MCF 10A (cell line): ENCODE data around the gene LVRN. TPM values are rescaled to one million over a fixed set of nuclear protein-coding genes. Genes with fewer than 3 reads are reported as not detected.

Experiments used
- BruUV-seq: library from RNA; stranded (reverse); fragments of 400-500 nt; replicated peaks from 2 replicates; lab custom pipeline; 2021; lab: Mats Ljungman, UMichigan
- CTCF ChIA-PET: fragments of 300-600 bp; sonication (Branson Sonifier 250); formaldehyde crosslinking; extraction: SDS; loops from one replicate; lab custom pipeline; 2021; ENCODE audit warnings: antibody characterized with exemption, inconsistent platforms; lab: Yijun Ruan, JAX
- POLR2A ChIA-PET: fragments of 300-600, 350-650 bp; sonication (Branson Sonifier 250); formaldehyde crosslinking; extraction: SDS; loops from one replicate; lab custom pipeline; 2020; ENCODE audit warnings: antibody characterized with exemption, inconsistent platforms; lab: Yijun Ruan, JAX
- DNase-seq: peaks from one replicate; pipeline ENCODE4 v3.0.0-alpha.2; 2018; ENCODE audit not compliant: unreplicated experiment
- H3K27ac Mint-ChIP-seq: one replicate; pipeline ENCODE4 v1.8.0; 2022; ENCODE audit warnings: mild to moderate bottlenecking, low read depth, mixed read lengths; ENCODE audit not compliant: unreplicated experiment
- H3K27me3 Mint-ChIP-seq: one replicate; pipeline ENCODE4 v1.8.0; 2022; ENCODE audit warnings: mixed read lengths; ENCODE audit not compliant: insufficient read depth, unreplicated experiment
- H3K36me3 Mint-ChIP-seq: one replicate; pipeline ENCODE4 v1.8.0; 2022; ENCODE audit warnings: mild to moderate bottlenecking, moderate library complexity, mixed read lengths; ENCODE audit not compliant: insufficient read depth, unreplicated experiment
- H3K4me1 Mint-ChIP-seq: one replicate; pipeline ENCODE4 v1.8.0; 2022; ENCODE audit warnings: mixed read lengths; ENCODE audit not compliant: insufficient read depth, unreplicated experiment
- H3K4me3 Mint-ChIP-seq: one replicate; pipeline ENCODE4 v1.8.0; 2022; ENCODE audit warnings: mild to moderate bottlenecking, moderate library complexity, mixed read lengths; ENCODE audit not compliant: unreplicated experiment
- H3K9me3 Mint-ChIP-seq: one replicate; pipeline ENCODE4 v1.8.0; 2022; ENCODE audit warnings: mixed read lengths; ENCODE audit not compliant: unreplicated experiment
- CTCF ChIP-seq: fragments of 200-600 bp; IDR thresholded peaks from one replicate; pipeline ENCODE4 v1.8.0; 2022; ENCODE audit warnings: antibody characterized with exemption, mild to moderate bottlenecking; ENCODE audit not compliant: unreplicated experiment
- intact Hi-C: fragments of 100-400 bp; cut with micrococcal nuclease; formaldehyde crosslinking; loops from 2 replicates; pipeline ENCODE4 v1.14.1; 2022
- total RNA-seq: library from RNA; stranded (reverse); gene quantifications from 2 replicates; pipeline ENCODE4 v1.2.3, GENCODE V29; 2022

The LVRN gene
- total RNA-seq, 1 experiment from 2014 or later: 0.77 TPM

- no peak overlapping the region for H3K4me3 Mint-ChIP-seq
- no peak for DNase-seq
- no peaks in the 10 kb centered on the region for H3K27me3 Mint-ChIP-seq
- CTCF ChIA-PET: no interaction called here
- no TSS peak for BruUV-seq
- H3K4me1 Mint-ChIP-seq: no peaks in the 10 kb centered on the region
- H3K36me3 Mint-ChIP-seq: no peaks in the 10 kb centered on the region
- POLR2A ChIA-PET: no interaction called here
- intact Hi-C loops: no loop called here
- H3K9me3 Mint-ChIP-seq: no peaks in the 10 kb centered on the region
- H3K27ac Mint-ChIP-seq: no peak overlapping the region
- TF ChIP-seq CTCF: no peak
Observed at GRCh38 chr5:116013207-116013785, 51.0 kb downstream of the LVRN start.

GRCh38 chr5:116013936-116014335, 51.7 kb downstream of the LVRN start:
- DNase-seq: no peak
- CTCF ChIA-PET: no interaction called here
- Mint-ChIP-seq H3K27ac (no peak overlapping the region), H3K4me1 (no peaks in the 10 kb centered on the region), H3K9me3 (no peaks in the 10 kb centered on the region), H3K27me3 (no peaks in the 10 kb centered on the region), H3K36me3 (no peaks in the 10 kb centered on the region), H3K4me3 (no peak overlapping the region)
- intact Hi-C loops: no loop called here
- no TSS peak for BruUV-seq
- POLR2A ChIA-PET: no interaction called here
- TF ChIP-seq CTCF: no peak

- TF ChIP-seq CTCF: no peak
- ChIA-PET POLR2A (no interaction called here), CTCF (no interaction called here)
- BruUV-seq: no TSS peak
- H3K27me3 Mint-ChIP-seq: no peaks in the 10 kb centered on the region
- H3K27ac Mint-ChIP-seq: no peak overlapping the region
- H3K4me3 Mint-ChIP-seq: no peak overlapping the region
- H3K4me1 Mint-ChIP-seq: no peaks in the 10 kb centered on the region
- DNase-seq: no peak
- intact Hi-C loops: no loop called here
- H3K36me3 Mint-ChIP-seq: peaks cover 6% of the 10 kb centered on the region
- H3K9me3 Mint-ChIP-seq: no peaks in the 10 kb centered on the region
Observed at GRCh38 chr5:116023619-116024018, 61.3 kb downstream of the LVRN start.

- ChIA-PET CTCF (no interaction called here), POLR2A (no interaction called here)
- Mint-ChIP-seq H3K4me3 (no peak overlapping the region), H3K36me3 (peaks cover 6% of the 10 kb centered on the region), H3K27me3 (no peaks in the 10 kb centered on the region), H3K9me3 (no peaks in the 10 kb centered on the region), H3K27ac (no peak overlapping the region), H3K4me1 (no peaks in the 10 kb centered on the region)
- no peak for DNase-seq
- TF ChIP-seq CTCF: no peak
- intact Hi-C loops: no loop called here
- BruUV-seq: no TSS peak
Observed at GRCh38 chr5:116025866-116026265, 63.6 kb downstream of the LVRN start.
